NOMO-1 treated with dmso at 0.1 percent for 144 hours (cell line): ENCODE data around the gene CTLA4.

ENCODE experiments used
- DNase-seq: peaks from one replicate; lab custom pipeline; 2025; ENCODE audit not compliant: unreplicated experiment; lab: John Stamatoyannopoulos, UW

The CTLA4 gene

GRCh38 chr2:203867561-203868200 is at the start of gene CTLA4:
CTLA4 (plus strand) TSS chr2:203867771; CDS start chr2:203867943, 172 bp downstream.
- no peak for DNase-seq

- DNase-seq = no peak
Observed at GRCh38 chr2:203818656-203819055, 48.9 kb upstream of the CTLA4 start.

- DNase-seq = no peak
Observed at GRCh38 chr2:203819434-203820133, 48.0 kb upstream of the CTLA4 start.

- no peak for DNase-seq
Observed at GRCh38 chr2:203820969-203821368, 46.6 kb upstream of the CTLA4 start.

GRCh38 chr2:203822240-203822639 is 45.3 kb upstream of the CTLA4 start:
- DNase-seq = no peak

GRCh38 chr2:203823173-203823572 is 44.4 kb upstream of the CTLA4 start:
- DNase-seq = no peak

- DNase-seq = no peak
Observed at GRCh38 chr2:203824057-203824456, 43.5 kb upstream of the CTLA4 start.

- DNase-seq = no peak
Observed at GRCh38 chr2:203824603-203825002, 43.0 kb upstream of the CTLA4 start.

GRCh38 chr2:203826704-203827103 is 40.9 kb upstream of the CTLA4 start:
- DNase-seq = no peak

- no peak for DNase-seq
Observed at GRCh38 chr2:203830304-203831055, 37.1 kb upstream of the CTLA4 start.

- no peak for DNase-seq
Observed at GRCh38 chr2:203835420-203835819, 32.2 kb upstream of the CTLA4 start.

- no peak for DNase-seq
Observed at GRCh38 chr2:203835892-203836800, 31.4 kb upstream of the CTLA4 start.

- DNase-seq = no peak
Observed at GRCh38 chr2:203840655-203841205, 26.8 kb upstream of the CTLA4 start.

- DNase-seq = no peak
Observed at GRCh38 chr2:203841654-203842053, 25.9 kb upstream of the CTLA4 start.

- DNase-seq = no peak
Observed at GRCh38 chr2:203842373-203842772, 25.2 kb upstream of the CTLA4 start.

- DNase-seq = no peak
Observed at GRCh38 chr2:203846490-203847105, 21.0 kb upstream of the CTLA4 start.

GRCh38 chr2:203849010-203849409 is 18.6 kb upstream of the CTLA4 start:
- no peak for DNase-seq

GRCh38 chr2:203852760-203853159 is 14.8 kb upstream of the CTLA4 start:
- DNase-seq = no peak

- DNase-seq = no peak
Observed at GRCh38 chr2:203853271-203853670, 14.3 kb upstream of the CTLA4 start.

- no peak for DNase-seq
Observed at GRCh38 chr2:203853722-203854121, 13.8 kb upstream of the CTLA4 start.
